DMS 273 (cell line): ENCODE measurements around the gene SF3B2.
A peak's percentile ranks its signal among the peaks of the same experiment; 100 is the strongest.
"Not testable (repeated sequence)": the region's sequence is repeated elsewhere in the genome, so short reads cannot be mapped to it uniquely, and the experiment has no call there.

ENCODE experiments used
- DNase-seq: peaks from one replicate; lab custom pipeline; 2025; ENCODE audit not compliant: unreplicated experiment; lab: John Stamatoyannopoulos, UW

Gene SF3B2

GRCh38 chr11:66072518-66072917 is 20.4 kb downstream of the SF3B2 start:
- no peak for DNase-seq

- no peak for DNase-seq
These were observed 21.5 kb downstream of the SF3B2 start for GRCh38 chr11:66073669-66074068.

GRCh38 chr11:66075273-66075672 is 23.1 kb downstream of the SF3B2 start:
- no peak for DNase-seq

- DNase-seq = no peak
These were observed 24.4 kb downstream of the SF3B2 start for GRCh38 chr11:66076561-66076960.

- no peak for DNase-seq
These were observed 25.8 kb downstream of the SF3B2 start for GRCh38 chr11:66077927-66078326.

- DNase-seq = not testable (repeated sequence)
These were observed 26.8 kb downstream of the SF3B2 start for GRCh38 chr11:66078949-66079348.

- DNase-seq = peak; percentile 11
These were observed 28.1 kb downstream of the SF3B2 start for GRCh38 chr11:66080055-66080817.

- peak; percentile 51 for DNase-seq
These were observed 29.3 kb downstream of the SF3B2 start for GRCh38 chr11:66081505-66081904.

GRCh38 chr11:66082946-66083698 is 31.0 kb downstream of the SF3B2 start:
- DNase-seq = peak; percentile 91

GRCh38 chr11:66083767-66084166 is 31.6 kb downstream of the SF3B2 start:
- peak; percentile 35 for DNase-seq

GRCh38 chr11:66084821-66085475 is 32.8 kb downstream of the SF3B2 start:
- DNase-seq = no peak

- no peak for DNase-seq
These were observed 35.2 kb downstream of the SF3B2 start for GRCh38 chr11:66087148-66087908.

GRCh38 chr11:66089067-66089466 is 36.9 kb downstream of the SF3B2 start:
- no peak for DNase-seq

- no peak for DNase-seq
These were observed 38.1 kb downstream of the SF3B2 start for GRCh38 chr11:66090288-66090687.

- not testable (repeated sequence) for DNase-seq
These were observed 40.0 kb downstream of the SF3B2 start for GRCh38 chr11:66092125-66092524.

- DNase-seq = not testable (repeated sequence)
These were observed 47.6 kb downstream of the SF3B2 start for GRCh38 chr11:66099746-66100145.

- DNase-seq = peak; percentile 72
These were observed 48.3 kb downstream of the SF3B2 start for GRCh38 chr11:66100272-66101065.

GRCh38 chr11:66101066-66101464 is 48.9 kb downstream of the SF3B2 start:
- no peak for DNase-seq

GRCh38 chr11:66104057-66104638 is 52.0 kb downstream of the SF3B2 start:
- DNase-seq = no peak
